ENCODE data around the gene DTNB.

The DTNB gene

DNA sequence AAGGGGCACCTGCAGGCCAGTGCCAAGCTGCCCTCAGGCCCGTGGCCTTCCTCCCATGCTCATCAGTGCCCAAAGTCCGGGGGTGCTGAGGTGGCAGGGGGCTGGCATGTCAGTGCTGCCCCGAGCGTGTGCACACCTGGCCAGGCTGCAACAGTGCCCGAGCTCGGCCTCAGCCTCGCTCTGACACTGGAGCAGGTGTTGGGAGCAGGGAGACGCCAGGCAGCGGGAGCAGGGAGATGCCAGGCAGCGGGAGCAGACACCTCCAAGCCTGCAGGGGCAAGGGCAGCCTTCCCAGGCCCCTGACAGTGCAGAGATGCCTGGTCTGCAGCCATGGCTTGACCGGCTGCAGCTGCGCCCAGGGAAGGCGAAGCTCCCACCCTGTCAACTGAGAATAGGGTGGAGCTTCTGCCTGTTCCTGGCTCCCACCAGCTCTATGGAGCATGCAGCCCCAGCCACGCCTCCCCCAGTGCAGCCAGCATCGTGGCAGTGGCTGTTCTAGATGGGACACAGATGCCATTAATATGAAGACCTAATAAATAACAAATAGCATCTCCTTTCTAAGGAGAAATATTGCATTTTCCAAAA, 82.4 kb downstream of the DTNB start:
- TF ChIP-seq GABPA (IDR thresholded peaks at IDR 0.05; ENCODE audit: low read depth), result no peak
- no peak for TF ChIP-seq POLR2AphosphoS5 (IDR thresholded peaks at IDR 0.05; ENCODE audit: low read depth)
- TF ChIP-seq, protein P1, sequence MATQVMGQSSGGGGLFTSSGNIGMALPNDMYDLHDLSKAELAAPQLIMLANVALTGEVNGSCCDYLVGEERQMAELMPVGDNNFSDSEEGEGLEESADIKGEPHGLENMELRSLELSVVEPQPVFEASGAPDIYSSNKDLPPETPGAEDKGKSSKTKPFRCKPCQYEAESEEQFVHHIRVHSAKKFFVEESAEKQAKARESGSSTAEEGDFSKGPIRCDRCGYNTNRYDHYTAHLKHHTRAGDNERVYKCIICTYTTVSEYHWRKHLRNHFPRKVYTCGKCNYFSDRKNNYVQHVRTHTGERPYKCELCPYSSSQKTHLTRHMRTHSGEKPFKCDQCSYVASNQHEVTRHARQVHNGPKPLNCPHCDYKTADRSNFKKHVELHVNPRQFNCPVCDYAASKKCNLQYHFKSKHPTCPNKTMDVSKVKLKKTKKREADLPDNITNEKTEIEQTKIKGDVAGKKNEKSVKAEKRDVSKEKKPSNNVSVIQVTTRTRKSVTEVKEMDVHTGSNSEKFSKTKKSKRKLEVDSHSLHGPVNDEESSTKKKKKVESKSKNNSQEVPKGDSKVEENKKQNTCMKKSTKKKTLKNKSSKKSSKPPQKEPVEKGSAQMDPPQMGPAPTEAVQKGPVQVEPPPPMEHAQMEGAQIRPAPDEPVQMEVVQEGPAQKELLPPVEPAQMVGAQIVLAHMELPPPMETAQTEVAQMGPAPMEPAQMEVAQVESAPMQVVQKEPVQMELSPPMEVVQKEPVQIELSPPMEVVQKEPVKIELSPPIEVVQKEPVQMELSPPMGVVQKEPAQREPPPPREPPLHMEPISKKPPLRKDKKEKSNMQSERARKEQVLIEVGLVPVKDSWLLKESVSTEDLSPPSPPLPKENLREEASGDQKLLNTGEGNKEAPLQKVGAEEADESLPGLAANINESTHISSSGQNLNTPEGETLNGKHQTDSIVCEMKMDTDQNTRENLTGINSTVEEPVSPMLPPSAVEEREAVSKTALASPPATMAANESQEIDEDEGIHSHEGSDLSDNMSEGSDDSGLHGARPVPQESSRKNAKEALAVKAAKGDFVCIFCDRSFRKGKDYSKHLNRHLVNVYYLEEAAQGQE (IDR thresholded peaks at IDR 0.05; ENCODE audit: insufficient replicate concordance, low read depth), result no peak
- TF ChIP-seq, protein P2, sequence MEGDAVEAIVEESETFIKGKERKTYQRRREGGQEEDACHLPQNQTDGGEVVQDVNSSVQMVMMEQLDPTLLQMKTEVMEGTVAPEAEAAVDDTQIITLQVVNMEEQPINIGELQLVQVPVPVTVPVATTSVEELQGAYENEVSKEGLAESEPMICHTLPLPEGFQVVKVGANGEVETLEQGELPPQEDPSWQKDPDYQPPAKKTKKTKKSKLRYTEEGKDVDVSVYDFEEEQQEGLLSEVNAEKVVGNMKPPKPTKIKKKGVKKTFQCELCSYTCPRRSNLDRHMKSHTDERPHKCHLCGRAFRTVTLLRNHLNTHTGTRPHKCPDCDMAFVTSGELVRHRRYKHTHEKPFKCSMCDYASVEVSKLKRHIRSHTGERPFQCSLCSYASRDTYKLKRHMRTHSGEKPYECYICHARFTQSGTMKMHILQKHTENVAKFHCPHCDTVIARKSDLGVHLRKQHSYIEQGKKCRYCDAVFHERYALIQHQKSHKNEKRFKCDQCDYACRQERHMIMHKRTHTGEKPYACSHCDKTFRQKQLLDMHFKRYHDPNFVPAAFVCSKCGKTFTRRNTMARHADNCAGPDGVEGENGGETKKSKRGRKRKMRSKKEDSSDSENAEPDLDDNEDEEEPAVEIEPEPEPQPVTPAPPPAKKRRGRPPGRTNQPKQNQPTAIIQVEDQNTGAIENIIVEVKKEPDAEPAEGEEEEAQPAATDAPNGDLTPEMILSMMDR (IDR thresholded peaks at IDR 0.05; ENCODE audit: insufficient read depth, low read length), result no peak
- TF ChIP-seq SPI1 (IDR thresholded peaks at IDR 0.05; ENCODE audit: borderline replicate concordance, low read depth), result no peak
- Histone ChIP-seq H3K27me3 (ENCODE audit: insufficient read depth, poor library complexity, severe bottlenecking) (no peaks in the 10 kb centered on the region), H3K27ac (replicated peaks) (no peak overlapping the region), H3K4me3 (replicated peaks; ENCODE audit: insufficient read depth, low read length) (no peak overlapping the region)
- DNase-seq (ENCODE audit: low read depth in 1 of 2, low spot score in 1 of 2), result no peak

DNA sequence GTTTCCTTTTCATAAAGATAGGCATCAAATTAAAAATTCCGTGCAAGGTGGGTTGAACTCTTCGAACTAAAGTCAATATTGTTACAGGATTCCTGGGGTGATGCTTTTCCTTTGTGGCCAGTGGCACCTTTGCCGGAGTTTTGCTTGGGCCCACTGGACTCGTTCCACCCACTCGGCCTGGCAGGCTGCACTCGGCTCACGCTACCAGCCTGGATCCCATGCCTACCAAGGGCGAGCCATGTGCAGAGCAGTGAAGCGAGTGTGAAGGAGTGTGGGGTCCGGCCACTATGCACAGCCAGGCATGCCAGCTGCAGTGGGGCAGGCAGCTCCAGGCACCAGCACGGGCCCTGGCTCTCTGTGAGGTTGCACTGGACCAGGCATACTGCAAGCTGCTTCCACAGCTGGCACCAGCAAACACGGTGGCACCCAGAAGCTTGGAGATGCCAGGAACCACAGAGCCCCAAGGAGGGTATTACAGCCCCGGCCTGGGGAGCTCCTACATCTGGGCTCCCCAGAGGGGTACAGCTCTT, 83.6 kb downstream of the DTNB start:
- no peak for DNase-seq (ENCODE audit: low read depth in 1 of 2, low spot score in 1 of 2)
- Histone ChIP-seq H3K27ac (replicated peaks) (no peak overlapping the region), H3K4me3 (replicated peaks; ENCODE audit: insufficient read depth, low read length) (no peak overlapping the region), H3K27me3 (ENCODE audit: insufficient read depth, poor library complexity, severe bottlenecking) (no peaks in the 10 kb centered on the region)
- no peak for TF ChIP-seq SPI1 (IDR thresholded peaks at IDR 0.05; ENCODE audit: borderline replicate concordance, low read depth)
- TF ChIP-seq, protein P2 (IDR thresholded peaks at IDR 0.05; ENCODE audit: insufficient read depth, low read length), result no peak
- TF ChIP-seq, protein P1 (IDR thresholded peaks at IDR 0.05; ENCODE audit: insufficient replicate concordance, low read depth), result no peak
- no peak for TF ChIP-seq POLR2AphosphoS5 (IDR thresholded peaks at IDR 0.05; ENCODE audit: low read depth)
- no peak for TF ChIP-seq GABPA (IDR thresholded peaks at IDR 0.05; ENCODE audit: low read depth)

DNA sequence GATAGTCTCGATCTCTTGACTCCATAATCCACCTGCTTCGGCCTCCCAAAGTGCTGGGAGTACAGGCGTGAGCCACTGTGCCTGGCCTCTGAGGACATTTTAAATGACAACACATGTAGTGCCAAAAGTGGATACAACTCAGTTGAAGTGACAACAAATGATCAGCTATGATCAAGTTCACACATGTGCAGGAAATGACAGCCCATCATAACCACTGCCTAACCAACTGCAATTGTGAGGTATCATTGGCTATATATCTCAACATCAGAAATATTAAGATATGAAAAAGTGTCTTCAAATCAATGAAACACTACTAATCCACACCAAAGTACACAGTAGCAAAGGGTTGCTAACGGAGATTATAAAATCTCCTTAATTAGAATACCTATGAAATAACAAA, 84.8 kb downstream of the DTNB start:
- DNase-seq (ENCODE audit: low read depth in 1 of 2, low spot score in 1 of 2), result no peak
- Histone ChIP-seq H3K27ac (replicated peaks) (no peak overlapping the region), H3K4me3 (replicated peaks; ENCODE audit: insufficient read depth, low read length) (no peak overlapping the region), H3K27me3 (ENCODE audit: insufficient read depth, poor library complexity, severe bottlenecking) (no peaks in the 10 kb centered on the region)
- no peak for TF ChIP-seq POLR2AphosphoS5 (IDR thresholded peaks at IDR 0.05; ENCODE audit: low read depth)
- TF ChIP-seq, protein P1 (IDR thresholded peaks at IDR 0.05; ENCODE audit: insufficient replicate concordance, low read depth), result no peak
- no peak for TF ChIP-seq GABPA (IDR thresholded peaks at IDR 0.05; ENCODE audit: low read depth)
- TF ChIP-seq, protein P2 (IDR thresholded peaks at IDR 0.05; ENCODE audit: insufficient read depth, low read length), result no peak
- TF ChIP-seq SPI1 (IDR thresholded peaks at IDR 0.05; ENCODE audit: borderline replicate concordance, low read depth), result no peak
